Ovary (tissue), 9 donors: ENCODE results near the gene FH. TPM values are rescaled to one million over a fixed set of nuclear protein-coding genes. Genes with fewer than 3 reads are reported as not detected.

Source experiments
- DNase-seq, 5 donors: peaks; one replicate each; pipeline ENCODE4 v3.0.0-alpha.2; 2019 to 2020
- H3K27ac ChIP-seq, 2 donors: fragments of 200-600 bp; one replicate each; pipeline versions ENCODE4 v1.5.1 to v1.8.0; 2019 to 2022
- H3K27me3 ChIP-seq: fragments of 200-600 bp; one replicate; pipeline ENCODE4 v1.8.0; 2022
- H3K36me3 ChIP-seq: fragments of 200-600 bp; sonication (generic); one replicate; pipeline ENCODE4 v1.5.1; 2019
- H3K4me1 ChIP-seq: one replicate; pipeline ENCODE4 v1.8.1; 2013; ENCODE audit warnings: mild to moderate bottlenecking, moderate library complexity; ENCODE audit not compliant: insufficient read depth
- H3K4me3 ChIP-seq: fragments of 200-600 bp; sonication (generic); one replicate; pipeline ENCODE4 v1.5.1; 2017
- H3K9me3 ChIP-seq, 2 donors: fragments of 200-600 bp in 1 of 2; sonication (generic) in 1 of 2; one replicate each; pipeline versions ENCODE4 v1.5.1 to v1.8.1; 2013 to 2019; ENCODE audit warnings: mild to moderate bottlenecking in 1 of 2, moderate library complexity in 1 of 2
- CTCF ChIP-seq, 3 donors: fragments of 450-650 bp in 2 of 3; fragments of 200-600 bp in 1 of 3; IDR thresholded peaks; one replicate each; pipeline versions ENCODE4 v1.5.1 to v1.8.0; 2016 to 2022; ENCODE audit warnings: antibody characterized with exemption in 3 of 3, mild to moderate bottlenecking in 1 of 3
- EP300 ChIP-seq: sonication (generic); formaldehyde crosslinking; IDR thresholded peaks from one replicate; pipeline ENCODE4 v1.6.1; 2017; ENCODE audit warnings: antibody characterized with exemption
- POLR2A ChIP-seq: fragments of 450-650 bp; IDR thresholded peaks from one replicate; pipeline ENCODE4 v1.6.1; 2017; ENCODE audit warnings: antibody characterized with exemption, mild to moderate bottlenecking, moderate library complexity
- WGBS, 3 donors: extraction: QIAGEN DNeasy Blood & Tissue Kit in 1 of 3; methylation state at CpG; one replicate each; pipeline versions ENCODE4 v1.1.5 to v1.1.7; 2013 to 2017; 5-methylcytosine and 5-hydroxymethylcytosine counted together
- intact Hi-C, 4 donors: fragments of 100-400 bp; cut with DNase I; formaldehyde crosslinking; loops; one replicate each; pipeline versions ENCODE4 v1.11.0 to v1.15.1; 2022 to 2023
- polyA plus RNA-seq, 2 donors: library from polyadenylated mRNA; stranded (reverse); fragments of 200-250 nt in 1 of 2; fragments of 350-450 nt in 1 of 2; fragmentation: Illumina TruSeq in 1 of 2; extraction: RNeasy Lipid Tissue Mini Kit (QIAGEN cat#74804) in 1 of 2; gene quantifications; one replicate each; pipeline ENCODE4 v1.2.3, GENCODE V29; 2013 to 2014
- total RNA-seq, 7 donors: library from RNA; depleted of rRNA in 2 of 7; stranded (reverse); fragments of >200 nt in 2 of 7; fragmentation: NEBNext Ultra II Directional in 3 of 7; extraction: Animal tissue kit (Norgen Biotek cat#: 25700) in 3 of 7; gene quantifications; one replicate each; pipeline versions ENCODE4 v1.1.0 to v1.2.4, GENCODE V29; 2016 to 2023
- donor health status: DM: no; HTN: no; CAD: no; lungs with moderate emphysema.
- donor health status: DM: no; HTN: no; CAD: no.
- donor health status: Bipolar disorder and iron deficiency.
- donor health status: DM: yes; HTN: yes; CAD: no.
- donor health status: DM: no; HTN: no; CAD: no.
- donor health status: DM: yes; HTN: yes; CAD: no.

FH gene
- total and polyA plus RNA-seq, 9 donors: 19.2 to 64.4 (median 40.5) TPM

GRCh38 chr1:241464985-241465384 lies 54.6 kb downstream of the FH start:
- 48 to 65% (median 50%) methylated on average over 4 of the region's 4 CpGs for WGBS, 3 donors
- intact Hi-C loops: no loop called here

GRCh38 chr1:241462391-241462790 lies 57.2 kb downstream of the FH start:
- H3K27me3 ChIP-seq: no peaks in the 10 kb centered on the region
- DNase-seq: no peak
- WGBS, 3 donors: 51 to 65% (median 56%) methylated on average over 2 of the region's 2 CpGs
- H3K36me3 ChIP-seq: no peaks in the 10 kb centered on the region
- H3K27ac ChIP-seq: no peak overlapping the region
- H3K4me3 ChIP-seq: no peak overlapping the region
- no peaks in the 10 kb centered on the region for H3K9me3 ChIP-seq
- no peak for TF ChIP-seq EP300
- no peak for TF ChIP-seq CTCF (IDR thresholded peaks at IDR 0.05)
- TF ChIP-seq POLR2A: no peak
- H3K4me1 ChIP-seq: no peaks in the 10 kb centered on the region
- intact Hi-C loops: no loop called here

More at GRCh38 chr1:241464985-241465384, 54.6 kb downstream of the FH start:
- TF ChIP-seq POLR2A (no peak), EP300 (no peak), CTCF (IDR thresholded peaks at IDR 0.05) (no peak)
- DNase-seq: no peak
- Histone ChIP-seq H3K4me3 (no peak overlapping the region), H3K36me3 (no peaks in the 10 kb centered on the region), H3K27me3 (no peaks in the 10 kb centered on the region), H3K4me1 (no peaks in the 10 kb centered on the region), H3K27ac (no peak overlapping the region), H3K9me3 (no peaks in the 10 kb centered on the region)

DNA sequence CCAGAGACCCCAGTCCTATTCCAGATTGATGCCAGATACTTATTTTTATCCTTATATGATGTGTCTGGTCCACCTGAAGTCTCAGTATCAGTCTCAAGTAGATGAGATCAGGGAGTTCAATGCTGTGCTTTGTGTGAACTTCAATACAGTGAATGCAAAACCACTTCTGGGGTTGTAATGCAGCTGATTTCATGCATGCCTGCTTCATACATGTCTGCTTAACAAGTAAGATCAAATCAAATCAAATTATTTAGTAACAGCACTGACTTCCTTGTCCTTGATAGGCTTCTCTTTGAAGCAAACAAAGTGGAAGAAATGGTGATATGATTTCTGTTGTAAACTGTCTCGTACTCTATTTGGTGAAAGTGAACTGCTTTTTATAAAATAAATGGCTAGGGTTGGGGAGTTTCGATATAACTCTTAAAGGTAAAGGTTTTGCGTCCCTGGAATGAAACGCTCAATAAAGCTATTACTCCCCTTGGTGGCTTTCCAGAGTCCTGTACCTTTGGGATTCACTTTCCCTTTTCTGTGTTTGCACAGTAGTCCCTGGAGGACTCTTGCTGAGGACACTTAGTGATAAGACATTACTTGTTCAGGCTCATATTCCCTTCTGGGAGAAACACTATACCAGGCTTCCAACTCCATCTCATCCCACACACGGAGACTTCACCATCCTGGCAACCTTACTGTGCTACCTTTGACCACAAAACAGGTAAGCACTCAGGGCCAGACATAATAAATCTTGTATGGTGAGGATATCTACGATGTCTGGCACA lies 59.3 kb downstream of the FH start:
- H3K36me3 ChIP-seq: no peaks in the 10 kb centered on the region
- no peaks in the 10 kb centered on the region for H3K27me3 ChIP-seq
- no peak overlapping the region for H3K4me3 ChIP-seq
- no peak overlapping the region for H3K27ac ChIP-seq
- intact Hi-C loops: no loop called here
- no peak for DNase-seq
- no peaks in the 10 kb centered on the region for H3K9me3 ChIP-seq
- TF ChIP-seq POLR2A (no peak), EP300 (no peak), CTCF (IDR thresholded peaks at IDR 0.05) (no peak)
- 55 to 69% (median 63%) methylated on average over 6 of the region's 6 CpGs for WGBS, 3 donors
- H3K4me1 ChIP-seq: no peaks in the 10 kb centered on the region

DNA sequence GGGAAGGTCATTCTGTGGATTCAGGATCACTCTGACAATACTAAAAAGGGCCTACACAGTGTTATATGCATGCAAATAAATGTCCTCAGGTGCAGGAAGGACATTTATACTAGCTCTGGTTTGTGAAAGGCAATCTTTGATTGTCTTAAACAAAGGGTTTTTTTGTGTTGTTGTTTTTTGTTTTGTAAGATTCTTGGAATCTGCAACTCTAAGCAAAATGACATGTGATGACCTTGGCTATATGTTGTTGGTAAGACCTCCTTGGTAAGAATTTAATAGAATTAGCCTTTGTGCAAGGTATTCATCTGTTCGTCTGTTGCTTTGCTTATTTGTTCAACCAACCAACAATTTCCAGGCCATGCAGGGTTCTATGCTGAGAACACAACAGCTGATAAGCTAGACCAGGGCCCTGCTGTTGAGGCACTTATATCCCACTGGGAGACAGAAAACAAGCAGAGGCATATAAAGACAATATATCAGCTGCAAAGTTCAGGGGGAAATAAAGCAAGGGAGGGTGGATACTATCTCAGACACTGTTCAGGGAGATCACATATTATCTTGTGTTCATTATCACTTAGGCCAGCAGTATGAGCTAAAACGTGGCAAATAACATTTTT lies 60.3 kb downstream of the FH start:
- H3K9me3 ChIP-seq: no peaks in the 10 kb centered on the region
- H3K4me3 ChIP-seq: no peak overlapping the region
- H3K36me3 ChIP-seq: no peaks in the 10 kb centered on the region
- no peak overlapping the region for H3K27ac ChIP-seq
- DNase-seq: no peak
- intact Hi-C loops: no loop called here
- no peaks in the 10 kb centered on the region for H3K4me1 ChIP-seq
- TF ChIP-seq CTCF (IDR thresholded peaks at IDR 0.05) (no peak), POLR2A (no peak), EP300 (no peak)
- H3K27me3 ChIP-seq: no peaks in the 10 kb centered on the region
- 21 to 36% (median 28%) methylated on average over 2 of the region's 2 CpGs for WGBS, 3 donors
